ENCODE results near the gene ANKRD36B.
"Not testable (repeated sequence)": the region's sequence is repeated elsewhere in the genome, so short reads cannot be mapped to it uniquely, and the experiment has no call there.

DNA sequence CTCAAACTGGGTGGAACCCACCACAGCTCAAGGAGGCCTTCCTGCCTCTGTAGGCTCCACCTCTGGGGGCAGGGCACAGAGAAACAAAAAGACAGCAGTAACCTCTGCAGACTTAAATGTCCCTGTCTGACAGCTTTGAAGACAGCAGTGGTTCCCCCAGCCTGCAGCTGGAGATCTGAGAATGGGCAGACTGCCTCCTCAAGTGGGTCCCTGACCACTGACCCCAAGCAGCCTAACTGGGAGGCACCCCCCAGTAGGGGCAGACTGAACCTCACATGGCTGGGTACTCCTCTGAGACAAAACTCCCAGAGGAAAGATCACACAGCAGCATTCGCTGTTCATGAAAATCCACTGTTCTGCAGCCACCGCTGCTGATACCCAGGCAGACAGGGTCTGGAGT lies 63.8 kb downstream of the ANKRD36B start:
- TF ChIP-seq, protein P1, sequence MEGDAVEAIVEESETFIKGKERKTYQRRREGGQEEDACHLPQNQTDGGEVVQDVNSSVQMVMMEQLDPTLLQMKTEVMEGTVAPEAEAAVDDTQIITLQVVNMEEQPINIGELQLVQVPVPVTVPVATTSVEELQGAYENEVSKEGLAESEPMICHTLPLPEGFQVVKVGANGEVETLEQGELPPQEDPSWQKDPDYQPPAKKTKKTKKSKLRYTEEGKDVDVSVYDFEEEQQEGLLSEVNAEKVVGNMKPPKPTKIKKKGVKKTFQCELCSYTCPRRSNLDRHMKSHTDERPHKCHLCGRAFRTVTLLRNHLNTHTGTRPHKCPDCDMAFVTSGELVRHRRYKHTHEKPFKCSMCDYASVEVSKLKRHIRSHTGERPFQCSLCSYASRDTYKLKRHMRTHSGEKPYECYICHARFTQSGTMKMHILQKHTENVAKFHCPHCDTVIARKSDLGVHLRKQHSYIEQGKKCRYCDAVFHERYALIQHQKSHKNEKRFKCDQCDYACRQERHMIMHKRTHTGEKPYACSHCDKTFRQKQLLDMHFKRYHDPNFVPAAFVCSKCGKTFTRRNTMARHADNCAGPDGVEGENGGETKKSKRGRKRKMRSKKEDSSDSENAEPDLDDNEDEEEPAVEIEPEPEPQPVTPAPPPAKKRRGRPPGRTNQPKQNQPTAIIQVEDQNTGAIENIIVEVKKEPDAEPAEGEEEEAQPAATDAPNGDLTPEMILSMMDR (conservative IDR thresholded peaks at IDR 0.05 in 1 of 2, IDR thresholded peaks at IDR 0.05 in 1 of 2; ENCODE audit: extremely low read depth in 1 of 2, insufficient read depth in 1 of 2, low read depth in 1 of 2, low read length in 2 of 2), result not testable (repeated sequence)
- not testable (repeated sequence) for TF ChIP-seq EZH2 (IDR thresholded peaks at IDR 0.05; ENCODE audit: borderline replicate concordance, low read length)

All from mammary epithelial cell (primary cell).